K562 (cell line): ENCODE data around the gene SPAG9. TPM values are rescaled to one million over a fixed set of nuclear protein-coding genes. Genes with fewer than 3 reads are reported as not detected.

Source experiments
- DEAF1 ChIP-seq: fragments of 450-650 bp; formaldehyde crosslinking; IDR thresholded peaks from 2 replicates; pipeline ENCODE4 v1.4.0; 2020; ENCODE audit warnings: mild to moderate bottlenecking, moderate library complexity
- EGR1 ChIP-seq: fragments of 450-650 bp; conservative IDR thresholded peaks from 2 replicates; pipeline ENCODE4 v1.6.1; 2017; ENCODE audit warnings: mild to moderate bottlenecking
- EWSR1 ChIP-seq: fragments of 450-650 bp; IDR thresholded peaks from 2 replicates; pipeline ENCODE4 v1.6.1; 2018; ENCODE audit warnings: borderline replicate concordance, mild to moderate bottlenecking, low read depth, moderate library complexity; ENCODE audit not compliant: partially characterized antibody
- FOXK2 ChIP-seq, 2 experiments: fragments of 450-650 bp; IDR thresholded peaks in 1 of 2; conservative IDR thresholded peaks in 1 of 2; 2 replicates each; pipeline ENCODE4 v1.6.1; 2016; ENCODE audit warnings: low read depth in 2 of 2, mild to moderate bottlenecking in 1 of 2
- MYC ChIP-seq, 2 experiments: fragments of 250-450 bp in 1 of 2; sonication (Bioruptor Pico) in 1 of 2; IDR thresholded peaks; 2 replicates each; pipeline versions ENCODE4 v1.5.1 to v1.6.1; 2012 to 2021; ENCODE audit warnings: low read depth in 2 of 2, borderline replicate concordance in 1 of 2, improper control_type of control experiment in 1 of 2, low read length in 1 of 2, mild to moderate bottlenecking in 1 of 2, moderate library complexity in 1 of 2
- NFE2 ChIP-seq: IDR thresholded peaks from 2 replicates; pipeline ENCODE4 v1.6.1; 2014; ENCODE audit warnings: antibody characterized with exemption, low read depth
- NFRKB ChIP-seq: fragments of 450-650 bp; IDR thresholded peaks from 2 replicates; pipeline ENCODE4 v1.6.1; 2016; ENCODE audit warnings: low read depth
- SMARCA5 ChIP-seq: fragments of 450-650 bp; IDR thresholded peaks from 2 replicates; pipeline ENCODE4 v1.6.1; 2016
- TAF1 ChIP-seq: IDR thresholded peaks from 2 replicates; pipeline ENCODE4 v1.6.1; 2011; ENCODE audit warnings: mild to moderate bottlenecking, low read length, moderate library complexity; ENCODE audit not compliant: insufficient read depth, control insufficient read depth, severe bottlenecking; ENCODE audit errors: extremely low read depth
- TRIM24 ChIP-seq, 2 experiments: fragments of 450-650 bp; IDR thresholded peaks; 2 replicates each; pipeline ENCODE4 v1.6.1; 2016
- WHSC1 ChIP-seq: IDR thresholded peaks from one replicate; pipeline ENCODE4 v1.6.1; 2012; ENCODE audit warnings: low read length, control low read depth, inconsistent platforms
- ZNF212 ChIP-seq: fragments of 450-650 bp; formaldehyde crosslinking; IDR thresholded peaks from 2 replicates; pipeline ENCODE4 v1.4.0; 2020; ENCODE audit warnings: mild to moderate bottlenecking
- ZNF274 ChIP-seq: IDR thresholded peaks from 2 replicates; pipeline ENCODE4 v1.6.1; 2011; ENCODE audit warnings: low read depth, mild to moderate bottlenecking, low read length, moderate library complexity, borderline replicate concordance
- ZNF551 ChIP-seq: fragments of 250-450 bp; sonication (Bioruptor Pico); IDR thresholded peaks from 2 replicates; pipeline ENCODE4 v1.5.0; 2021; ENCODE audit warnings: mild to moderate bottlenecking, moderate library complexity
- polyA plus RNA-seq, 8 experiments: library from polyadenylated mRNA; depleted of rRNA in 4 of 8; stranded (reverse) in 5 of 8; unstranded in 3 of 8; fragments of >200 nt; fragmentation: Nextera tagmentation in 2 of 8; fragmentation: Illumina TruSeq in 1 of 8; extraction: Ambion mirVana in 2 of 8; extraction: Trizol in 1 of 8; gene quantifications; 2 replicates each; pipeline versions ENCODE4 v1.2.1 to v1.2.3, GENCODE V29; 2011 to 2014; ENCODE audit warnings: inconsistent platforms in 1 of 8, missing spikeins in 1 of 8
- total RNA-seq, 7 experiments: library from RNA; depleted of rRNA in 6 of 7; stranded (reverse); fragments of >200 nt in 6 of 7; fragmentation: Illumina TruSeq in 2 of 7; extraction: Trizol in 2 of 7; gene quantifications; 2 replicates each; pipeline versions ENCODE4 v1.2.1 to v1.2.3, GENCODE V29; 2011 to 2021; ENCODE audit warnings: low replicate concordance in 1 of 7
- TF ChIP-seq, protein P1 (sequence below): fragments of 150-350 bp; conservative IDR thresholded peaks from 2 replicates; pipeline ENCODE4 v1.6.1; 2014; ENCODE audit warnings: low read length
- TF ChIP-seq, protein P2 (sequence below): fragments of 450-650 bp; formaldehyde crosslinking; IDR thresholded peaks from 2 replicates; pipeline ENCODE4 v1.4.0; 2020; ENCODE audit warnings: mild to moderate bottlenecking, mixed read lengths
- TF ChIP-seq, protein P3 (sequence below): fragments of 450-650 bp; IDR thresholded peaks from 2 replicates; pipeline ENCODE4 v1.6.1; 2018; ENCODE audit not compliant: partially characterized antibody

The SPAG9 gene
- total and polyA plus RNA-seq, 9 of the 15 experiments (the other 6 are each of a cell fraction or from before 2014, with no cell fraction given) = 12.2 to 99.2 (median 58.2) TPM

DNA sequence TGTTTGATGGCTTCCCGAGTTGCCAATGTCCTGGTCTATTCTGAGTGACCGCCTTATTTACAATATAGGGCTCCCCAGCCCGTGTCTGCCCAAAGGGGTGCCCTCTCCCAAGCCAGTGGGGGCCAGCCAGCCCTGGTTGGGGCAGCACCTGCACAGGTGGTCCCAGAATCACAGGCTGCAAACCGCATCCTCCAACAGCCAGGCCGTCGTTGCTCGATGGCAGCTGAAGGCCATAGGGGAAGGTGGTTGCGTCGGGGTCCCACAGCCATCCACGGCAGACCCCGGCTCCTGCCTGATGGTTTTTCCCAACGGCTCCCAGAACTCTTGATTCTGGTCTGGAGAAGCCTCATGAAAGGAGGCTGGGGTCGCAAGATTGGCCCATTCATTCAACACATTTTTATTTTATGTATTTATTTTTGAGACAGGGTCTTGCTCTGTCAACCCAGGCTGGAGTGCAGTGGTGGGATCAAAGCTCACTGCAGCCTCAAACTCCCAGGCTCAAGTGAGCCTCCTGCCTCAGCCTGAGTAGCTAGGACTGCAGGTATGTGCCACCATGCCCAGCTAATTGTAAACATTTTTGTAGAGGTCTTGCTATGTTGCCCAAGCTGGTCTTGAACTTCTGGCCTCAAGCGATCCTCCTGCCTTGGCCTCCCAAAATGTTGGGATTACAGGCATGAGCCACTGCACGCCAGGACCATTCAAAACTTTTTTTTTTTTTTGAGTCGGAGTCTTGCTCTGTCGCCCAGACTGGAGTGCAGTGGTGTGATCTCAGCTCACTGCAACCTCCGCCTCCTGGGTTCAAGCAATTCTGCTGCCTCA is 175.6 kb downstream of the SPAG9 start (continued):
- TF ChIP-seq, protein P1, sequence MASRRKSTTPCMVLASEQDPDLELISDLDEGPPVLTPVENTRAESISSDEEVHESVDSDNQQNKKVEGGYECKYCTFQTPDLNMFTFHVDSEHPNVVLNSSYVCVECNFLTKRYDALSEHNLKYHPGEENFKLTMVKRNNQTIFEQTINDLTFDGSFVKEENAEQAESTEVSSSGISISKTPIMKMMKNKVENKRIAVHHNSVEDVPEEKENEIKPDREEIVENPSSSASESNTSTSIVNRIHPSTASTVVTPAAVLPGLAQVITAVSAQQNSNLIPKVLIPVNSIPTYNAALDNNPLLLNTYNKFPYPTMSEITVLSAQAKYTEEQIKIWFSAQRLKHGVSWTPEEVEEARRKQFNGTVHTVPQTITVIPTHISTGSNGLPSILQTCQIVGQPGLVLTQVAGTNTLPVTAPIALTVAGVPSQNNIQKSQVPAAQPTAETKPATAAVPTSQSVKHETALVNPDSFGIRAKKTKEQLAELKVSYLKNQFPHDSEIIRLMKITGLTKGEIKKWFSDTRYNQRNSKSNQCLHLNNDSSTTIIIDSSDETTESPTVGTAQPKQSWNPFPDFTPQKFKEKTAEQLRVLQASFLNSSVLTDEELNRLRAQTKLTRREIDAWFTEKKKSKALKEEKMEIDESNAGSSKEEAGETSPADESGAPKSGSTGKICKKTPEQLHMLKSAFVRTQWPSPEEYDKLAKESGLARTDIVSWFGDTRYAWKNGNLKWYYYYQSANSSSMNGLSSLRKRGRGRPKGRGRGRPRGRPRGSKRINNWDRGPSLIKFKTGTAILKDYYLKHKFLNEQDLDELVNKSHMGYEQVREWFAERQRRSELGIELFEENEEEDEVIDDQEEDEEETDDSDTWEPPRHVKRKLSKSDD = no peak
- TF ChIP-seq SMARCA5 (no peak), TRIM24 (IDR thresholded peaks at IDR 0.05) (no peak), NFE2 (no peak), ZNF274 (no peak), ZNF551 (no peak), EGR1 (no peak), FOXK2 (conservative IDR thresholded peaks at IDR 0.05 in 1 of 2, IDR thresholded peaks at IDR 0.05 in 1 of 2; ENCODE audit: low read depth in 2 of 2) (peak; percentile 6; a peak in 1 of 4 replicates), EWSR1 (no peak), ZNF212 (CRISPR knock-in tag) (no peak), WHSC1 (no peak), TAF1 (no peak), DEAF1 (CRISPR knock-in tag) (no peak), NFRKB (0 out of 2 replicates have a peak, but pooled peaks have one; percentile 26), MYC (IDR thresholded peaks at IDR 0.05; ENCODE audit: low read depth, low read length) (no peak), MYC (CRISPR knock-in tag; IDR thresholded peaks at IDR 0.05; ENCODE audit: borderline replicate concordance, low read depth) (peak; percentile 31; the same call in 1 of the 2 replicates)
- TF ChIP-seq, protein P2, sequence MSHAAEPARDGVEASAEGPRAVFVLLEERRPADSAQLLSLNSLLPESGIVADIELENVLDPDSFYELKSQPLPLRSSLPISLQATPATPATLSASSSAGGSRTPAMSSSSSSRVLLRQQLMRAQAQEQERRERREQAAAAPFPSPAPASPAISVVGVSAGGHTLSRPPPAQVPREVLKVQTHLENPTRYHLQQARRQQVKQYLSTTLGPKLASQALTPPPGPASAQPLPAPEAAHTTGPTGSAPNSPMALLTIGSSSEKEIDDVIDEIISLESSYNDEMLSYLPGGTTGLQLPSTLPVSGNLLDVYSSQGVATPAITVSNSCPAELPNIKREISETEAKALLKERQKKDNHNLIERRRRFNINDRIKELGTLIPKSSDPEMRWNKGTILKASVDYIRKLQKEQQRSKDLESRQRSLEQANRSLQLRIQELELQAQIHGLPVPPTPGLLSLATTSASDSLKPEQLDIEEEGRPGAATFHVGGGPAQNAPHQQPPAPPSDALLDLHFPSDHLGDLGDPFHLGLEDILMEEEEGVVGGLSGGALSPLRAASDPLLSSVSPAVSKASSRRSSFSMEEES (CRISPR knock-in tag) = no peak
- TF ChIP-seq, protein P3, sequence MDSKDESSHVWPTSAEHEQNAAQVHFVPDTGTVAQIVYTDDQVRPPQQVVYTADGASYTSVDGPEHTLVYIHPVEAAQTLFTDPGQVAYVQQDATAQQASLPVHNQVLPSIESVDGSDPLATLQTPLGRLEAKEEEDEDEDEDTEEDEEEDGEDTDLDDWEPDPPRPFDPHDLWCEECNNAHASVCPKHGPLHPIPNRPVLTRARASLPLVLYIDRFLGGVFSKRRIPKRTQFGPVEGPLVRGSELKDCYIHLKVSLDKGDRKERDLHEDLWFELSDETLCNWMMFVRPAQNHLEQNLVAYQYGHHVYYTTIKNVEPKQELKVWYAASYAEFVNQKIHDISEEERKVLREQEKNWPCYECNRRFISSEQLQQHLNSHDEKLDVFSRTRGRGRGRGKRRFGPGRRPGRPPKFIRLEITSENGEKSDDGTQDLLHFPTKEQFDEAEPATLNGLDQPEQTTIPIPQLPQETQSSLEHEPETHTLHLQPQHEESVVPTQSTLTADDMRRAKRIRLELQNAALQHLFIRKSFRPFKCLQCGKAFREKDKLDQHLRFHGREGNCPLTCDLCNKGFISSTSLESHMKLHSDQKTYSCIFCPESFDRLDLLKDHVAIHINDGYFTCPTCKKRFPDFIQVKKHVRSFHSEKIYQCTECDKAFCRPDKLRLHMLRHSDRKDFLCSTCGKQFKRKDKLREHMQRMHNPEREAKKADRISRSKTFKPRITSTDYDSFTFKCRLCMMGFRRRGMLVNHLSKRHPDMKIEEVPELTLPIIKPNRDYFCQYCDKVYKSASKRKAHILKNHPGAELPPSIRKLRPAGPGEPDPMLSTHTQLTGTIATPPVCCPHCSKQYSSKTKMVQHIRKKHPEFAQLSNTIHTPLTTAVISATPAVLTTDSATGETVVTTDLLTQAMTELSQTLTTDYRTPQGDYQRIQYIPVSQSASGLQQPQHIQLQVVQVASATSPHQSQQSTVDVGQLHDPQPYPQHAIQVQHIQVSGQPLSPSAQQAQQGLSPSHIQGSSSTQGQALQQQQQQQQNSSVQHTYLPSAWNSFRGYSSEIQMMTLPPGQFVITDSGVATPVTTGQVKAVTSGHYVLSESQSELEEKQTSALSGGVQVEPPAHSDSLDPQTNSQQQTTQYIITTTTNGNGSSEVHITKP = peak; percentile 86
